Endothelial cell of hepatic sinusoid (primary cell): ENCODE measurements around the gene C17orf114.

Source experiments
- in situ Hi-C: cut with HindIII; loops from 2 replicates; pipeline ENCODE4 v1.10.0; 2017; ENCODE audit warnings: low sequenced_read_pairs

The C17orf114 gene

DNA sequence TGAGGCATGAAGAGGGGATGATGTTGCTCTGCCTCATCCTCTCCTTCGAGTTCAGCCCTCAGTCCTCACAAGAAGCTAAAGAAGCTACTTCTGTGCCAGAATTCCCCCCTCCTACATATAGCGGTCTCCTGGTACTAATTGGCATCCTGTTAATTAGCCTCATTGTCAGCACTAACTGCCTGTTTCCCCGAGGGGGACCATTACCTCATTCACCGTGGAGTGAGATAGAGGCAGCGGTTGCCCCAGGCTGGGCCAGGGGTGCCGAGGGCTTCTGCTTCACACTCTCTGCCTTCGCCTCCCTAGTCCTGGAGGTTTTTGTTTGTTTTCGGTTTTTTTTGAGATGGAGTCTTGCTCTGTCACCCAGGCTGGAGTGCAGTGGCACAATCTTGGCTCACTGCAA lies 25.3 kb upstream of the C17orf114 start:
- in situ Hi-C loops: no loop called here

DNA sequence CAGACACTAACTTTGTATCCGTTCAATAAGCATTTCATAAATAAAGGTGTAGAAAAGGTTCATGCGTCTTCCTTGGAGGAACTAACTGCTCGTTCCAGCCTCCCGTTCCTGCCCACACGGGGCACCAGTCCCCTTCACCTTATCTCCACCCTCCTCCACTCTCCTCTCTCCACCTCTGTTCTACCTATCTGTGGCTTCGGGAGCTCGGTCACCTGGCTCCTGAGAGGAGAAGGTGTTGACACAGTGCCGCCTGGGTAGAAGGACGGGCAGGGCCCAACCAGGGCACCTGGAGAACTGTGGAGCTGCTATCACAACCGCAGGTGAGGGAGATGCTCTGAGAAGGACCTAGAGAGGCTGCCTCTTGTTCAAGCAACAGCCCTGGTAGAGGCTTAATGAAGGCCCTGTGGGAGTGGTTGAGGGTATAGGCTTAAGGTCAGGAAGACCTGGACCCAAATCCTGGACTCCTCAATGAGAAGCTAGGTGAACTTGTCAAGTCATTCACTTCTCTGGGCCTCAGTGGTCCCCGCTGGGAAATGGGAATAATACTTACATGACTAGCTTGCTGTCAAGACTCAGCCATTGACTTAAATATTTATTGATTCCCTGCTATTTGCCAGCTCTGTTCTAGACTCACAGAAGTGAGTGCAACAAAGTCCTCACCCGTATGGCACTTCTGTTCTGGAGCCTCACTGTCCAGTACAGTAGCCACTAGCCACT lies 21.4 kb upstream of the C17orf114 start:
- in situ Hi-C loops: no loop called here

DNA sequence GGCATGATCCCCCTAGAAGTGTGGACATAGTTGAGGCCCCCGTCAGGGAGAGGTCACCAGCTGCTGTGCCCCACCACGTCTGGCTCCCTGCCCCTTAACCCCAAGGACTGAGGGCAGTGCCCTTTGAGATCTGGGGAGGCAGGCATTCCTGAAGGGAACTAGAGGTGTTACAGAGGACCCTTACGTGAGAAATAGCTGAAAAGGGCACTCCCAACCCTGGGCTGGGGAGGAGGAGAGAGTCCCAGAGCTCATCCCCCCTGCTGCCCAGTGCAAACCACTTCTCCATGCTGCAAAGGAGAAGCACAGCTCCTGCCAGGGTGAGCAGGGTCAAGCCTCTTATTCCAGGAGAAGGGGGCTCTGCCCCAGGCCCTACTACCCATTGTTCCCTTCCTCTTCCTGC lies 20.7 kb upstream of the C17orf114 start:
- in situ Hi-C loops: no loop called here

DNA sequence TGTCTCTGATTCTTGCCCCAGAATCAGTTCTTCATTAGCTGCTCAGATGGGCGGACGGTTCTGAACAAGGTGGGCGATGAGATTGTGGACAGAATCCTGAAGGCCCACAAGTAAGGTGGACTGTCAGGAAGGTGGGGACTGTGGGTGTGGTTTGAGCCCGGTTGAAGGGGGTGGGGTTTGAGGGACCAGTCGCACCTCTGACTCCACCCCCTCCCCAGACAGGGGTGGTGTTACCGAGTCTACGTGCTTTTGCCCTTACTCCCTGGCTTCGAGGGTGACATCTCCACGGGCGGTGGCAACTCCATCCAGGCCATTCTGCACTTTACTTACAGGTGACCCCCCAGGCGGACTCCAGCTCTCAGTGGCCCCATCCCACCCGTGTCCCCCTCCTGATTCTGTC lies 16.1 kb upstream of the C17orf114 start:
- in situ Hi-C loops: no loop called here

DNA sequence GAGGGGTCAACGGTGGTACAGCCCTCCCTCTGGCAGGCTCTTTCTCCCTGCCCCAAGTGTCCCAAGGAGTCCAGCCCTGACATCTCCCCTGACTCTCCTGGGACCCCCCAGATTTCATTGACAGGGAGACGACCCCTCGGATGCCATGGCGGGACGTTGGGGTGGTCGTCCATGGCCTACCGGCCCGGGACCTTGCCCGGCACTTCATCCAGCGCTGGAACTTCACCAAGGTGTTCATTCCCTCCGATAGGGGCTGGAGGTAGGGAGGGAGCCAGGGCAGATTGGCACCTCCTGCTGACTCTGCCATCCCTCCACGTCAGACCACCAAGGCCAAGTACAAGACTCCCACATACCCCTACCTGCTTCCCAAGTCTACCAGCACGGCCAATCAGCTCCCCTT lies 14.7 kb upstream of the C17orf114 start:
- in situ Hi-C loops: no loop called here

DNA sequence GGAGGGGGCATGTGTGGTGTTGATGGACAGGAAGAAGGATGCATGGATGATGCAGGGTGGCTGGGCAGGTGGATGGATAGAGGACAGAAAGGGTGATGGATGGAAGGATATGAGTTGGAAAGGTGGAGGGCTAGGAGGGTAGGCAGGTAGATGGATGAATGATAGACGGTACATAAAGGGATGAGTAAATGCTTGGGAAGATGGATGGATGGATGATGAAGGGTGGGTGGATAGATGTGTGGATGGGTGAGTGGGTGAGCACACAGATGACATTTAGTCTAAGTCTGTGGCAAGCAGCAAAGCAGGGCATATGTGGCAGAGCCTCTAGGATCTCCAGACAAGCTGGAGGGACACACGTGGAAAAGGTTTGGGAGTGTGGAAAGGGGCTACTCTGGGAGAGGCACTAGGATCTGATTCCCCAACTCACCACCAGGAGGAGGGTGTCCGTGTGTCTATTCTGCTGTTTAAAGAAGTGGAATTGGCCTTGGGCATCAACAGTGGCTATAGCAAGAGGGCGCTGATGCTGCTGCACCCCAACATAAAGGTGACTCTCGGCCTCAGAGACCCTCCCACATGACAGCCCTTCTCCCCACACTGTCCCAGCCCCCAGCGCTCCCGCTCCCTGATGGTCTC lies 13.0 kb upstream of the C17orf114 start:
- in situ Hi-C loops: no loop called here

DNA sequence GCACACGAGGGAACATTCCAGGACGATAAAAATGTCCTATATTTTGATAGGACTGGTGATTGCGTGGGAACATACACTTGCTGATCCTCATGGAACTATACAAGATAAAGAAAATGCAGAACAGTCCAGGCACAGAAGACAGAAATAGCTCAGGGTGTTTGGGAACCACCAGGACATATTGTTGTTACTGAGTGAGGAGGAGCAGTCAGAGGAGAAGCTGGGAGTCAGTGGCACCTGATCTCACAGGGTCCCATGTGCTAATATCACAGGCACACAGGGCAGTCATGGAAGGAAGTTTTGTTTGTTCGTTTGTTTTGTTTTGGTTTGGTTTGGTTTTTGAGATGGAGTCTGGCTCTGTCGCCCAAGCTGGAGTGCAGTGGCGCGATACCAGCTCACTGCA lies 10.6 kb upstream of the C17orf114 start:
- in situ Hi-C loops: no loop called here

DNA sequence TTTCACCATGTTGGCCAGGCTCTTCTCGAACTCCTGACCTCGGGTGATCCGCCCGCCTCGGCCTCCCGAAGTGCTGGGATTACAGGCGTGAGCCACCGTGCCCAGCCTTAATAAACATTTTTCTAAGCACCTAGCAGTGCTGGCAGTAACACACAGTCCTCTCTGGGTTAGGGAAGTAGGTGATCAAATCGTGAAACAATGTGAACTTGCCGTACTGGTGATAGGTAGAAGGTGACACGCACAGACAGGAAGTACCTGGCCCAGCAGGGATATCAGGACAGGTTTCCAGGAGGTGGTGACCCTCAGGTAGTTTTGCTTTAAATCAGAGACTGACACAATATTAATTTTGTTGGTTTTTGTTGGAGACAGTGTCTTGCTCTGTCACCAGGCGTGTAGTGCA lies 9.3 kb upstream of the C17orf114 start:
- in situ Hi-C loops: no loop called here

DNA sequence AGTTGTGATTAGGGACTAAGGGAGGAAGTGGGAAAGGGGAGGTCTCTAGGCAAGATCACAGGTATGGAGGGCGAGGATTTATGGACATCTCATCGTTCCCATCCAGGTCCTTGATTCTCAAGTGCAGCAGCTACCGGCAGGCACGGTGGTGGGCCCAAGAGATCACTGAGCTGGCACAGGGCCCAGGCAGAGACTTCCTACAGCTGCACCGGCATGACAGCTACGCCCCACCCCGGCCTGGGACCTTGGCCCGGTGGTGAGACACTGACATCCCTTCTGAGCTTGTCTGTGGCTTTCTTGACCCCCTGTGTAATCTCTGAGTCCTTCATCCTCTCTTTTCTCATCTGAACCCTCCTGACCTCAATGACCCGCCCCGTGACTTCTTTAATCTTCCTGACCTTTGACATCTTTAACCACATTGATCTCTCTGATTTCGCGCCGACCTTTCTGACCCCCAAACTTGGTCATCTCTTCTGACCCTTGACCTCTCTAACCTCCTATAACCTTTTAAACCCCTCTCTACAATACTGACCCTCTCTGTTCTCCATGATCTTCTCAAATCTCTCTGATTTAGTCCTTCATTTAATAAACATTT lies 8.7 kb upstream of the C17orf114 start:
- in situ Hi-C loops: no loop called here

DNA sequence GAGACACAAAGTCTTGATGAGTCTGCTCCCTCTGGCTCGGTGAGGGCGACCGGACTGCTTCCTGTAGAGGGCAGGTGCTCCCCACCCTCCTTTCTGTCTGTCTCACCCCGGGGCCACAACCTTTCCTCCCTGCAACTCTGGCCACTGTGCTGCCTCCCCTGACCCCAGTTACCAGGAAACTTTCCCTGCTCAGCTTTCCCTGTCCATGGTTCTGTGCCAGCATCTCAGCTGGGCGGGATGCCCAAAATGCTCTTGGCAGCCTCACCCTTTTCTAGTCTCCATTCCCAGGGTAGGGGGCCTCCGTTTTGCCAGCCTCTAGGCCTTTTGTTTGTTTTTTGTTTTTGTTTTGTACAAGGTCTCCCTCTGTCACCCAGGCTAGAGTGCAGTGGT lies 6.2 kb upstream of the C17orf114 start:
- in situ Hi-C loops: no loop called here

DNA sequence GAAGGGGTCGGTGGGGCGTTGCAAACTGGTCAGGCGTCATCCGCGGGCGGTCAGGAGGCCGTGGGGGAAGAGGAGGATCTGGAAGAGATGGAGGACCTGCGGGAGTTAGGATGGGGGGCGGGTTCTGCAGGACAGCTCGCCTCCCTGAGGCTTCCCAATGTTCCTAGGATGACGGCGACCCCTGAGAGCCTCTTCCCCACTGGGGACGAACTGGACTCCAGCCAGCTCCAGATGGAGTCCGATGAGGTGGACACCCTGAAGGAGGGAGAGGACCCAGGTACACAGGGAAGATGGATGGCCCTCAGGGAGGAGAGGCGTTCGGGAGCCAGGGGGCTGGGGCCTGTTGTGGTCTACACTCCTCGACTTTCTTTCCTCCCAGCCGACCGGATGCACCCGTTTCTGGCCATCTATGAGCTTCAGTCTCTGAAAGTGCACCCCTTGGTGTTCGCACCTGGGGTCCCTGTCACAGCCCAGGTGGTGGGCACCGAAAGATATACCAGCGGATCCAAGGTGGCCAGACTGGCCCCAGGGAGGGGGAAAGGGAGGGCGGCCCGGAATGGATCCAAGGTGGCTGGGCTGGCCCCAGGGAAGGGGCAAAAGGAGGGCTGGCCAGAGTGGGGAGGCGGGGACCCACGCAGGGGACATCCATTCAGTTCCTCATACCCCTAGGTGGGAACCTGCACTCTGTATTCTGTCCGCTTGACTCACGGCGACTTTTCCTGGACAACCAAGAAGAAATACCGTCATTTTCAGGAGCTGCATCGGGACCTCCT lies 5.7 kb upstream of the C17orf114 start:
- in situ Hi-C loops: no loop called here

DNA sequence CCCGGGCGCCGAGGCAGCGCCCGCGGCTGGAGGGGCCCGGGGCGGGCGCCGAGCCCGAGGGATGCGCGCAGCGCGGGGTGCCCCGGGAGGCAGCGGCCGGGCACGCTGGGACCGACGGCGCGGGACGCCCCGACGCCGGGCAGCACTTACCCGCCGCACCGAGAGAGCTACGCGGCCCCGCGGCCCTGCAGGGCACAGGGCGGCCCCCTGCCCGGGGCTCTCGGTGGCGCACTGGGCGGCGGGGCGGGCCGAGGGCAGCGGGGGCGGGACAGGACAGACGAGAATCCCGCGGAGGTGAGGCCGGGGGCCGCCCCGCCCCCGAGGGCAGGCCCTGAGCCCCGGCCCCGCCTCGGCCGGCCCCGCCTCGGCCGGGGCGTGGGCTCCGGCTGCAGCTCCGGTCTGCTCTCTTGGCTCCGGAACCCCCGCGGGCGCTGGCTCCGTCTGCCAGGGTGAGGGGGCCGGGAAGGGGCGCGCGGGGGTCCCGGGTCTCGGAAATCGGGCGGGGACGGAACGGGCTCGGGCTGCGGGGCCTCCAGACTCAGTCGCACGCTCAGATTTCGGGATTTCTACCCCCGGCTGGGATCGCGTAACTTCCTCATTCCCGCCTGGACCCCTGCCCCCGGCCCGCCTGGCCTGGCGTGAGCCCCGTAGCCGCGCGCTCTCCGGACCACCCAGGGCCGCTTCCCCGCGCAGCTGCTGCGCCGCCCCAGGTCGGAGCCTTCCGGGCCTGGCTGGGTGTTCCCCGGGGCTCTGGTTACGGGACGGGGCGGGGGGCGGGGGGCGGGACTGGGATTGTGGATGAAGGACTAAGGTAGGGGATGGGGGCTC lies 4.9 kb upstream of the C17orf114 start, which contains the start of gene PLD2:
Gene PLD2 (plus strand): TSS at position 376 of the 828 bp plus-strand sequence. CDS start 621 bp downstream, outside the sequence.
- in situ Hi-C loops: no loop called here

DNA sequence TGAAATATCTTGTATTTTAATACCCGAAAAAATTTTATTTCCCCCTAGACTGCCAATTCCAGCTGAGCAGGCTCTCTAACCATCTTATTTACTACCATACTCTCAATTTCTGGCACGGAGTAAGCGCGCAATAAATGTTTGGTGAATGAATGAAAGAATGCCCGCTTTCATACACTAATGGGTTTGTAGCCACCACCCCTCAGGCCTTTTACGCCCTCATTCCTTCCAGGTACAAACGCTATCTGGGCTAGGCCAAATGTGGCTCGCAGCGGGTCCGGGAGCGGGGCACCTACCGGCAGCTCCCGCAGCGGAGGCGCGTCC lies 4.3 kb upstream of the C17orf114 start:
- in situ Hi-C loops: no loop called here

DNA sequence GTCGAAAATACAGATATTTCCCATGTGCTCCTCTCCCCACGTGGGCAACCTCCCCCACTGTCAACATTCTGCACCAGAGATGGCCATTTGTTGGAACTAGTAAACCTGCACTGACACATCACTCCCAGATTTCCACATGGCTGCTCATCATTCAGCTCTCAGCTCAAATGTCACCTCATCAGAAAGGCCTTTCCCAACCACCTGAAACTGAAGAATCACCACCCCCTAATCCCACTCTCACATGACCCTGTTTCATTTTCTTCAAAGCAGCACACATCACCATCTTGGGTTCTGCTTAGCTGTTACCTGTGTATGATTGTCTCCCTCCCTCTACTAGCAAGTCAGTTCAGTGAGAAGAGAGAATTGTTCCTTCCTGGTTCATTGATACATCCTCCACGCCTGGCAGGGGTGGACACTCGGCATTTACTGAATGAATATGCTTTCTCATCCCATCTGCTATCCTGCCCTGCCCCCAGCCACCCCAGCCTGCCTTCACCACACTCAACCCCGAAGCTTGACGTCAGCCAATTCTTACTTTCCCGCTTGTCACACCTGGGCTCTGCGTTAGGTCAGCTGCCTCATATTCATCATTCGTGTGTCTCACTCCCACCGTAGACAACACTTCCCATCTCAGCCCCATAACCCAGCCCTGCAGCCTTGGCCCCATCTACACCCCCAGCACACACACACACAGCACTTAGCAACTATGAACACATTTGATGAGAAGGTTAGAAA lies 1.5 kb downstream of the C17orf114 start:
- in situ Hi-C loops: loop anchor here (5.0 kb wide), 1 partner anchor 37 kb away; no protein-coding TSS in a partner anchor

DNA sequence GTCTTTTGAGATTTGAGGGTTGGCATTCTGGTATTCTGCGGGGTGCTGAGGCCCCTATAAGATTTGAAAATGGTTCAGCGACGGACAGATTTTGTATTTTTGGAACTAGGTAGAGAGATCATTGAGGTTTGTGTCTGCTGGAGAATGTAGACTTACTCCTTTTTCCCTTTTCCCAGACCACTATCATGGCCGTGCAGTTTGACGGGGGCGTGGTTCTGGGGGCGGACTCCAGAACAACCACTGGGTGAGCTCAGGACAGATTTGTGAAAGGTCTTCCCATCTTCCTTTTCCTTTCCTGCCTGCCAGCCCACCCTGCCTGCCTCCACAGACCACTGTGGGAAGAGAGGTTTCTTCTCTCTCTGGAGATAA lies 5.6 kb downstream of the C17orf114 start:
- in situ Hi-C loops: no loop called here

DNA sequence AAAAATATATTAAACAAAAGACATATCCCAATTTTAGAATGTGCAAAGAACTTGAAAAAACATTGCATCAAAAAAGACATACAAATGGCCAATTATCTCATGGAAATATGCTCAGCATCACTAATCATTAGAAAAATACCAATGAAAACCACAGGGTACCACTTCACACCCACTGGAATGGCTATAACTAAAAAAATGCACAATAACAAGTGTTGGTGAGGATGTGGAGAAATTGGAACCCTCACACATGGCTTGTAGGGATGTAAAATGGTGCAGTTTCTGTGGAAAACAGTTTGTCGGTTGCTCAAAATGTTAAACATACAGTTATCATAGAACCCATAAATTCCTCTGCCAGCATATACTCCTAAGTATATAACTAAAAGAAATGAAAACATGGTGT lies 7.0 kb downstream of the C17orf114 start:
- in situ Hi-C loops: no loop called here

DNA sequence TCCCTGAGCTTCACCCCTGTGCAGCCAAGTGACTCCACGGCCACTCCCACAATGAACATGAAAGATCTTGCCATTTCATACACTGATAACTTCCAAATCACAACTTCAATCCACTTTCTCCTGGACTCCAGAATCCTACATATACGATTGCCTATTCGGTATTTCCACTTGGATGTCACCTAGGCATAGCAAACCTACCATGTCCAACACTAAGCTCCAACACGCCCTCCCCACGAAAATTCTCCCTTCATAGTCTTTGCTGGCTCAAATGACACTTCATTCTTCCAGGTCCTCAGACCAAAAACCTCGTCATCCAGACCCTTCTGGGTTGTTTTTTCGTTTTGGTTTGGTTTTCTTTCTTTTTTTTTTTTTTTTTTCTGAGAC lies 11.4 kb downstream of the C17orf114 start:
- in situ Hi-C loops: no loop called here

DNA sequence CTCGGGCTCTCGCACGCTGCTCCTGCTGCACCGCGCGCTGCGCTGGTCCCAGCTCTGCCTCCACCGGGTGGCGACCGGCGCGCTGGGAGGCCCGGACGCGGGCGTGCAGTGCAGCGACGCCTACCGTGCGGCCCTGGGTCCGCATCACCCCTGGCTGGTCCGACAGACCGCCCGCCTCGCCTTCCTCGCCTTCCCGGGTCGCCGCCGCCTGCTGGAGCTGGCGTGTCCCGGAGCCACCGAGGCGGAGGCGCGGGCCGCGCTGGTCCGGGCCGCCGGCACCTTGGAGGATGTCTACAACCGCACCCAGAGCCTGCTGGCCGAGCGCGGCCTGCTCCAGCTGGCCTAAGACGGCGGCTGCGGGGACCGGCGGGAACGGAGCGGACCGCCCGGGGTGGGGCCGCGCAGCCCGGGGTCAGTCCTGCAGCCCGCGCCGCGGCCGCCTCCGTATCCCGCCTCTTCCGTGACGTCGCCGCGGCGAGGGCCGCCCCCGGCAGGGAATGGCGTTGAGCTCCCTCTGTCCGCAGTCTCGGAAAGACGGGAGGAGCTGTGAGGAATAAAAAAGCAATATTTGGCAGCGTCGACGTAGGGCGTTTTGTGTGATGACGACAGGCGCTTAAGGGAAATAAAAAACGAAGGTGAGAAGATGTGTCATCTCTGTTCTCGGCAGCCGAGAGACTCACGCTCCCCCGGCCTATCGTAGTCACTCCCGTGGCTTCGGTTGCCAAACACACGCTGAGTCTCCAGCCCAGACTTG lies 12.0 kb downstream of the C17orf114 start:
- in situ Hi-C loops: loop anchor here (5.0 kb wide), 1 partner anchor 63 kb away; no protein-coding TSS in a partner anchor

DNA sequence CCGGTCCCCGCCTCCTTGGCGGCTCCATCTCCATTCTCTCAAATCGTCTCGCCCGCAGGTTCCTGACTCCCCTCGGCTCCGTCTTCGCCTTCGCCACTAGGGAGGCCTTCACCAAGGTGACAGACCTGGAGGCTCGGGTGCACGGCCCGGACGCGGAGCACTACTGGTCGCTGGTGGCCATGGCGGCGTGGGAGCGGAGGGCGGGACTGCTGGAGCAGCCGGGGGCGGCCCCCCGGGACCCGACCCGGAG lies 12.5 kb downstream of the C17orf114 start:
- in situ Hi-C loops: loop anchor here (5.0 kb wide), 1 partner anchor 62 kb away; no protein-coding TSS in a partner anchor
